ENCODE results near the gene HOXC10. TPM values are rescaled to one million over a fixed set of nuclear protein-coding genes. Genes with fewer than 3 reads are reported as not detected.

HOXC10 gene
- total RNA-seq, 1 donor from 2014 or later: not detected

DNA sequence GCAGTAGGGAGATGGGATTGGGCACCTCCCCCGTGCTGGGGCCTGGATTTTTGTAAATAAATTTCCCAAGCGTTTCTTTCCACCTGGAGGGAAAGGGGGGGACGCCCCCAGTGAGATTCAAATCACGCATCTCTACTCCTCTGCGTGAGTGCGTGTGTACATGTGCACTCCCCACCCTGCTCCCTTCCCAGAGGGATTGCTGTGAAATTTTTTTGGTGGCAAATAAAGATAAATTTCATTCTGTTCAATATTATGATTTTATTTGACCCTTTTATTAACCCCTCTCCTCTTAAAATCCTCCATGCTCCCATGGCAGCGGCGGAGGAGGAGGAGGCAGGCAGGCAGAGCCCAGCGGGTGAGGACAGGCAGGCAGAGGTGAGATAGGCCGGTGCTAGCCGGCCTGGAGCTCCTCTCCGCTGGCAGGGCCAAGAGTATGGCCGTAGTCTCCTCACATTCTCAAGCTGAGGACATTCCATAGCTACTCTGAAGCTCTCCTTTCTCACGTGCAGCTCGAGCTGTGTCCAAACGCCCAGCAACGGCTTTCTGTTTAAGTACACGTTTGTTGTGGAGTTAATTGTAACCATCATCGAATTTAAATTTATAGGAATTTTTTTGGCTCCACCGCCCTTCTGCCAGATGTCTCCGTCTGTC, 8.6 kb upstream of the HOXC10 start:
- Mint-ChIP-seq H3K27me3 (peaks cover 76% of the 10 kb centered on the region), H3K27ac (no peak overlapping the region), H3K9me3 (peaks cover 4% of the 10 kb centered on the region), H3K4me1 (peaks cover 15% of the 10 kb centered on the region), H3K36me3 (ENCODE audit: low read depth) (no peaks in the 10 kb centered on the region), H3K4me3 (no peak overlapping the region)
- intact Hi-C loops (cut with micrococcal nuclease): no loop called here
- POLR2A ChIA-PET: interaction anchor here (0.8 kb wide), 1 partner anchor 8 kb away, joined by 4 read pairs; the partner anchor contains the start of gene HOXC10
- TF ChIP-seq, protein P1, sequence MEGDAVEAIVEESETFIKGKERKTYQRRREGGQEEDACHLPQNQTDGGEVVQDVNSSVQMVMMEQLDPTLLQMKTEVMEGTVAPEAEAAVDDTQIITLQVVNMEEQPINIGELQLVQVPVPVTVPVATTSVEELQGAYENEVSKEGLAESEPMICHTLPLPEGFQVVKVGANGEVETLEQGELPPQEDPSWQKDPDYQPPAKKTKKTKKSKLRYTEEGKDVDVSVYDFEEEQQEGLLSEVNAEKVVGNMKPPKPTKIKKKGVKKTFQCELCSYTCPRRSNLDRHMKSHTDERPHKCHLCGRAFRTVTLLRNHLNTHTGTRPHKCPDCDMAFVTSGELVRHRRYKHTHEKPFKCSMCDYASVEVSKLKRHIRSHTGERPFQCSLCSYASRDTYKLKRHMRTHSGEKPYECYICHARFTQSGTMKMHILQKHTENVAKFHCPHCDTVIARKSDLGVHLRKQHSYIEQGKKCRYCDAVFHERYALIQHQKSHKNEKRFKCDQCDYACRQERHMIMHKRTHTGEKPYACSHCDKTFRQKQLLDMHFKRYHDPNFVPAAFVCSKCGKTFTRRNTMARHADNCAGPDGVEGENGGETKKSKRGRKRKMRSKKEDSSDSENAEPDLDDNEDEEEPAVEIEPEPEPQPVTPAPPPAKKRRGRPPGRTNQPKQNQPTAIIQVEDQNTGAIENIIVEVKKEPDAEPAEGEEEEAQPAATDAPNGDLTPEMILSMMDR (IDR thresholded peaks at IDR 0.05): no peak
- no peak for ATAC-seq (ENCODE audit: low read depth)
- no peak for DNase-seq
- CTCF ChIA-PET: no interaction called here

DNA sequence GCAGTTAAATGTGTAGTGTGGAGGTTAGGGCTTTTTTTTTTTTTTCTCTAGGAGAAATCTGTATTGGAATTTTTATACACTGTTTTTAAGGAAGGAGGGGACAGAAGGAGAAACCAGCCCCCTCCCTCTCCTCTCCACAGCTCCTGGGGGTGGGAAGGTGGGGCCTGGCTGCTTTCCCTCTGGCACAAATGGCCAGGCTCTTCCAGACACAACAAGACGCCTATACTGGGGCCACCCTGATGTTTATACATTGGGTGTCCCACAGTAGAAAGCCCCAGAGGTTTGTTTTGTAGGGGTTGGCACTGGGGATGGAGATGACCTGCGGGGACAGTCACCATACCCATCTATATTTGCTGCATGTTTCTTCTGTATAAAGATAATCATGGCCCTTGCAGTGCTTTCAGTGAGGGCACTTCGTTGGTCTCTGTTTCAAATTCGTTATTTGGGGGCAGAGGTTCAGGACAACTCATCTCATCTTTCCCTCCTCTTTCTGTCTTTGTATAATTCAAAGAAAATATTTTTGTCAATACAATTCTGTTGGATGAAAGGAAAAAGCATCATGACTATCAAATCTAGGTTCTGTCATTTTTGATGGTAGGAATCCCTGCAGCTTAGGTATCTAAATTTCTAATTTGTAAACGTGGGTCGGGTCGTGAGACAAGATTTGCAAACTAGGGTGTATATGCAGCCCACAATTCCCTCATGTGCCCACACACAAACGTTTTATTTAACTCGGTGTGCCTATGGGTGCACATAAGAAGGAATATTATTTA, 7.9 kb upstream of the HOXC10 start:
- CTCF ChIA-PET: no interaction called here
- Mint-ChIP-seq H3K27me3 (peaks cover 76% of the 10 kb centered on the region), H3K9me3 (peaks cover 4% of the 10 kb centered on the region), H3K36me3 (ENCODE audit: low read depth) (no peaks in the 10 kb centered on the region), H3K4me3 (no peak overlapping the region), H3K4me1 (peaks cover 15% of the 10 kb centered on the region), H3K27ac (no peak overlapping the region)
- TF ChIP-seq, protein P1 (IDR thresholded peaks at IDR 0.05): no peak
- intact Hi-C loops (cut with micrococcal nuclease): no loop called here
- ATAC-seq (ENCODE audit: low read depth) (no peak), DNase-seq (no peak)
- POLR2A ChIA-PET: interaction anchor here (0.7 kb wide), 1 partner anchor 82 kb away, joined by 4 read pairs; no protein-coding TSS in a partner anchor

DNA sequence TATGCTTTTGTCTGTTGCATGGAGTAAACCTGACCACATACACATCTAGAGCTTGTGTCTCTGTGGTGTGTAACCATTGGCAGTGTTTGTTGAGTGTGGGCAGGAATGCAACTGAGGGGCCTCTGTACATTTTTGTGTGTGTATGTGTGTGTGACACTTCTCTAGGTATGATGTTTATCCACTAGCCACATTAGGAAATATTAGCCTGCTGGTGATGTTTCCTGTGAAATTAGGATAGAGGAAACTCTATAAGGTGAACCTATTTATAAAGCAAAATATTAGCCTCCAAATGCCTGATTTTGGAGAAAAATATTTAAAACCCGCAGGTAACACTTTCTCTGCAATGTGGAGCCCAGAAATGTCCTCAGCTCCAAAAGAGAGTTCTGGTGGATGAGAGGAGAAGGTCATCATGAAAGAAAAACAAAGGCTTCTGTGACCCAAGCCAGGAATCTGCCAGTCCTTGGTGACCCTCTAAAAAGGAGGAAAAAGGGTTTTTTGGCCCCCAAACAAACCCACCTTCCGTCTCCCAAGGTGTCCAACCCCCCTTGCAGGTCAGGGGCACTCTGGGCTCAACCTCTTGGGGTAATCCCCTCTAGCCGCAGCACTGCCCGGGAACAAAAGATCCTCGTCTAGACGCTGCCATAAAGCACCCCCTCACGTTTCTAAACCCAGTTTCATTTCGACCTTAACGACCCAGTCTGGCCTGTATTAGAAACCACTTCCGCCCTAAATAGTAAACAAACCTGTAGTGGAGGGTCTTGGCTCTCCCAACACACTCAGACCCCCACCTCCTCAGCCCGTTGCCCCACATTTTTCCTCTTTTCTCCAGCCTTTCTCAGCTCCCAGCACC, 7.1 kb upstream of the HOXC10 start:
- Mint-ChIP-seq H3K9me3 (peaks cover 2% of the 10 kb centered on the region), H3K27me3 (peaks cover 75% of the 10 kb centered on the region), H3K4me1 (peaks cover 15% of the 10 kb centered on the region), H3K4me3 (no peak overlapping the region), H3K27ac (no peak overlapping the region), H3K36me3 (ENCODE audit: low read depth) (no peaks in the 10 kb centered on the region)
- TF ChIP-seq, protein P1 (IDR thresholded peaks at IDR 0.05): no peak
- ATAC-seq (ENCODE audit: low read depth): no peak
- no peak for DNase-seq
- ChIA-PET POLR2A (interaction anchor here (0.6 to 0.7 kb wide), 2 partner anchors 54 to 81 kb away, joined by 4 read pairs; no protein-coding TSS in a partner anchor), CTCF (no interaction called here)
- intact Hi-C loops (cut with micrococcal nuclease): no loop called here

DNA sequence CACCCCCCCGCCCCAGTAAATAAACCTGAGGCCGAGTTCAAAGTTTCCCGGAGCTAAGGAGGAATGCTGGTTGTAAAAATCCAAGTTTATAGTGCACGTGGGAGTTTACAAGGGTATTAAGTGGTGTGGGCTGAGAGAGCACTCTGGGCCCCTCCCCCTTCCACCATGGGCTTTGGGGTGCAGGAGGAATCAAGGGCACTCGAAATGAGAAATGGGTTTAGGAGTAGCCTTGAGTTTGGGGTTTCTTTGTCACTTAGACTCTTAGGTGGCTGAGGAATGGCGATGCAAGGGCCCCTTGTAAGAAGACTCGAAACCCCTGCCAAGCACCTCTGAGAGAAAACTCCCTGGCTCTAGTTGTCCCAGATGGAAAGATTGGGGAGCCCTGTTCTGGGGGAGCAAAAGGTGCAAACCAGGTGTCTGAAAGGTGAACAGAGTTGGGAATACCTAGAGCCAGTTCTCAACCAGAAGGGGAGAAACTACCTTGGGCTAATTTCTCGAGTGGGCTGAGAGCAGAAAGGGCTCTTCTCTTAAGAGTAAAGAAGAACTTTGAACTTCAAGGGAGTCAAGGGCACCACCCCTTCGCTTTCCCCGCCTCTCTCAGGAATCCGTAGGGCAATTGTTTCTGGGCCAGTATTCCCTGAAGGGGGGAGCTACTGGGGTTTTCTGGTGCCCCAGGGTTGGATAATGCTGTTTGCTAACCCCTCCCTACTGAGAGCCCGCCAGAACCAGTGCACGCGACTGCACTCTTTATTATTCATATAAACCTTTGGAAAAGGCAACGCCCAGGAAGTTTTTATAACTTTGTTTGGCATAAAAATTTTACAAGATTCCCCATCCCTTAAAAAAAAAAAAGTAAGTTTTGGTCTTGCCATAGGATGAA, 6.2 kb upstream of the HOXC10 start:
- Mint-ChIP-seq H3K4me3 (no peak overlapping the region), H3K9me3 (peaks cover 2% of the 10 kb centered on the region), H3K27ac (no peak overlapping the region), H3K4me1 (peaks cover 10% of the 10 kb centered on the region), H3K36me3 (ENCODE audit: low read depth) (no peaks in the 10 kb centered on the region), H3K27me3 (peaks cover 77% of the 10 kb centered on the region)
- ChIA-PET CTCF (no interaction called here), POLR2A (interaction anchor here (0.6 kb wide), 1 partner anchor 53 kb away, joined by 4 read pairs; no protein-coding TSS in a partner anchor)
- intact Hi-C loops (cut with micrococcal nuclease): no loop called here
- TF ChIP-seq, protein P1 (IDR thresholded peaks at IDR 0.05): no peak
- DNase-seq: no peak
- ATAC-seq (ENCODE audit: low read depth): no peak
